GM12865 (cell line): ENCODE measurements around the gene CXorf38.
"Not testable (repeated sequence)": the region's sequence is repeated elsewhere in the genome, so short reads cannot be mapped to it uniquely, and the experiment has no call there.

ENCODE experiments used
- DNase-seq: peaks from one replicate; pipeline ENCODE4 v3.0.0; 2010; ENCODE audit warnings: low read depth
- H3K4me3 ChIP-seq: 2 replicates; pipeline ENCODE4 v1.5.1; 2011; ENCODE audit warnings: mild to moderate bottlenecking, low read depth, low read length, control low read depth
- TF ChIP-seq, protein P1 (sequence below): IDR thresholded peaks from 2 replicates; pipeline ENCODE4 v1.5.1; 2011; ENCODE audit warnings: low read length, control low read depth, low read depth, inconsistent platforms; ENCODE audit not compliant: insufficient read depth; ENCODE audit errors: missing control alignments

CXorf38 gene

DNA sequence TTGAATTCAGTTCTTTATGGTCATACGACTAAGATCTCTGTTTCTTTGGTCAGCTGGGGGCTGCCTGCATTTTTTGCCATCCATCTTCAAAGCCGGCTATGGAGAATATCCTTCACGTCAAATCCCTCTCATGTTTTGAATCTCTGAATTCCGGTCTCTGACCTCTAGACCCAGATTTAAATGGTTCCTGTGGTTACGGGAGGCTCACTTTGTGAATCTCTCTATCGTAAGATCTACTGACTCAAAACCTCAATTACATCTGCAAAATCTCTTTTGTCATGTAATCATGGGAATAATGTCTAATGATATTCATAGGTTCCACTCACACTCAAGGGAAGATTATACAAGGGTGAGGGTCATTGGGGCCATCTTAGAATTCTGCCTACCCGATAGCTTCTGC is 29.8 kb downstream of the CXorf38 start:
- TF ChIP-seq, protein P1, sequence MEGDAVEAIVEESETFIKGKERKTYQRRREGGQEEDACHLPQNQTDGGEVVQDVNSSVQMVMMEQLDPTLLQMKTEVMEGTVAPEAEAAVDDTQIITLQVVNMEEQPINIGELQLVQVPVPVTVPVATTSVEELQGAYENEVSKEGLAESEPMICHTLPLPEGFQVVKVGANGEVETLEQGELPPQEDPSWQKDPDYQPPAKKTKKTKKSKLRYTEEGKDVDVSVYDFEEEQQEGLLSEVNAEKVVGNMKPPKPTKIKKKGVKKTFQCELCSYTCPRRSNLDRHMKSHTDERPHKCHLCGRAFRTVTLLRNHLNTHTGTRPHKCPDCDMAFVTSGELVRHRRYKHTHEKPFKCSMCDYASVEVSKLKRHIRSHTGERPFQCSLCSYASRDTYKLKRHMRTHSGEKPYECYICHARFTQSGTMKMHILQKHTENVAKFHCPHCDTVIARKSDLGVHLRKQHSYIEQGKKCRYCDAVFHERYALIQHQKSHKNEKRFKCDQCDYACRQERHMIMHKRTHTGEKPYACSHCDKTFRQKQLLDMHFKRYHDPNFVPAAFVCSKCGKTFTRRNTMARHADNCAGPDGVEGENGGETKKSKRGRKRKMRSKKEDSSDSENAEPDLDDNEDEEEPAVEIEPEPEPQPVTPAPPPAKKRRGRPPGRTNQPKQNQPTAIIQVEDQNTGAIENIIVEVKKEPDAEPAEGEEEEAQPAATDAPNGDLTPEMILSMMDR = no peak
- no peak overlapping the region for H3K4me3 ChIP-seq
- DNase-seq = no peak

DNA sequence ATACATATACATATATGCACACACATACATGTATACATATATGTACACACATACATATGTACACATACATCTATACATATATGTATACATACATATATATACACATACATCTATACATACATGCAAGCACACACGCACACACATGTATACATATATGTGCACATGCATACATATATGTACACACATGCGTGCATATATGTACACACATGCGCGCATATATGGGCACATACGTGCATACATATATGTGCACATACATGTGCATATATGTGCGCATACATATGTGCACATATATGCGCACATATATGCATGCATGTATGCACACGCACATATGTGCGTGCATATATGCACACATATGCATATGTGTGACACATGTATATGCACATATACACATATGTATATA is 31.4 kb downstream of the CXorf38 start:
- TF ChIP-seq, protein P1 = no peak
- no peak for DNase-seq

DNA sequence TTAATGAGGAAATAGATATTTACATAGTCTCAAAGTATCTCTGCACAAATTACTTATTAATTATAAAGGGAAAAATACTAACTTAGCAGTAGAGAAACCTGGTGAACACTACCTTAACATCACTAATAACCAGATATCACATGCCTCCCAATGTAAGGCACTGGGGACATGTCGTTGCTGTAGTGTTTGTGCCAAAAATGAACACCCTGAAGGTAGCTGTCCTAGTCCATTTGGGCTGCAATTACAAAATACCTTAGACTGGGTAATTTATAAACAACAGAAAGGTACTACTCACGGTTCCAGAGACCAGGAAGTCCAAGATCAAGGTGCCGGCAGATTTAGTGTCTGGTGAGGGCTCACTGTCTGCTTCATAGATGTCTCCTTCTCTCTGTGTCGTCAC is 34.9 kb downstream of the CXorf38 start:
- TF ChIP-seq, protein P1 = no peak
- H3K4me3 ChIP-seq = no peak overlapping the region
- DNase-seq = no peak

More for the DNA sequence above, 31.4 kb downstream of the CXorf38 start:
- no peak overlapping the region for H3K4me3 ChIP-seq

DNA sequence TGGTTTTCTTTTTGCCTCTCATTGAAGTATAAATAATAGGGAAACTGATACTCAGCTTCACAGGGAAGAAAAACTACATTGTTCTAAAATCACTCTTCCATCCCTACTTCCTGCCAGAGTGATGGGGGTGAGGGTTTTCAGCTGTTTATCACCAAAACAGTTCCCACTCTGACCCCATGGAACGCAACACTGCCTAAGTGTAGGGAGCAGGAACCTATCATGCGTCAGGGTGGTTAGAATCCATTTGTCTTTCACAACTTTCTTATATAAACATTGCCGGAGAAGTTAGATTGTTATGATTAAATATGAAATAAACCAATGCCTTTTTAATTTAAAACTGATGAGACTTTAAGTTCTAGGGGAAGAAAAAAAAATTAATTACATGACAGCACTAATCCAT is 40.0 kb downstream of the CXorf38 start:
- TF ChIP-seq, protein P1 = no peak
- no peak for DNase-seq
- H3K4me3 ChIP-seq = no peak overlapping the region

DNA sequence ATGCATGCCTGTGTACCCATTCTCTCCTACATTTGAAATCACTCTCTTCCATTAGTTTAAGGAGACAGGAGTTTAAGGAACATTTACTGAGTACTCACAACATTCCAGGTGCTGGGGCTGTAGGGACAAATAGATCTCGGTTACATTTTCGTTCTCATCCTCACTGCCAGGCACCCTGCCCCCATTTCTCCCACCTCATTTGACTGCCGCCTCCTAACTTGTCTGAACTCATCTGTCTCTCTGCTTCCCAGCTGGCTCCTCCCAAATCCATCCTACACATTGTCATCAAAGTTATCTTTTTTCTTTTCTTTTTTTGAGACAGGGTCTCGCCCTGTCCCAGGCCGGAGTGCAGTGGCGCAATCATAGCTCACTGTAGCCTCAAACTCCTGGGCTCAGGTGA is 43.9 kb downstream of the CXorf38 start:
- DNase-seq = no peak
- TF ChIP-seq, protein P1 = no peak
- H3K4me3 ChIP-seq = no peak overlapping the region

DNA sequence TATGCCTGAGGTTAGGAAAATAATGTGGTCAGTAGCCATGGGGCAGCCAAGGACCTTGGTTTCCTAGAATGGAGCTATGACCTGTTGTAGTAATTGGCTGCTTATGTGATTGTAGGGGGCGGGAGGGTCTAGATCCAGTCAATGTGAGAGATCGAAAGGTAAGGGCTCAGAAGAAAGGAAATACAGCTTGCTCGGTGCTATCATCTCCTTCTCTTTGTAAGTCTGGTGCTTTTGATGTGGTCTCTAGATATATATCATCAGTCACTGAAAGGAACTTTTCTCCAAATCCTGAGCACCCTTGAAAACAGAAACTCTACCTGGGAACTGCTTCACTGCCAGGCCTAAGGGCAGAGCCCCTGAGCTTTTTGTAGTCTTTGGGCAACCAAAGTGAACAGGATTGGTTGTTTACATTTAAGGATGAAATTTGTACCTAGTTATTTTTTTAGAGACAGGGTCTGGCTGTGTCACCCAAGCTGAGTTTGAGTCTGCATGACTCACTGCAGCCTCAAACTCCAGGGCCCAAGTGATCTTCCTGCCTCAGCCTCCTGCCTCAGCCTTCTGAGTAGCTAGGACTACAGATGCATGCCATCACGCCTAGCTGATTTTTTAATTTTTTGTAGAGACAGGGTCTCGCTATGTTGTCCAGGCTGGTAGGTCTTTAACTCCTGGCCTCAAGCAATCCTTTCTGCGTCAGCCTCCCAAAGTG is 57.6 kb downstream of the CXorf38 start:
- not testable (repeated sequence) for H3K4me3 ChIP-seq
- peak; percentile 48 for DNase-seq

DNA sequence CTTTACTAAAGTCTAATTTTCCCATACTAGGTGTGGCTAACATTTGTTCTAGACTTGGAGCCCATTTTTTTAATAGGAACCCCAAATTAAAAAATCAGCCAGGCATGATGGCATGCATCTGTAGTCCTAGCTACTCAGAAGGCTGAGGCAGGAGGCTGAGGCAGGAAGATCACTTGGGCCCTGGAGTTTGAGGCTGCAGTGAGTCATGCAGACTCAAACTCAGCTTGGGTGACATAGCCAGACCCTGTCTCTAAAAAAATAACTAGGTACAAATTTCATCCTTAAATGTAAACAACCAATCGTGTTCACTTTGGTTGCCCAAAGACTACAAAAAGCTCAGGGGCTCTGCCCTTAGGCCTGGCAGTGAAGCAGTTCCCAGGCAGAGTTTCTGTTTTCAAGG is 59.7 kb downstream of the CXorf38 start:
- not testable (repeated sequence) for H3K4me3 ChIP-seq, DNase-seq

DNA sequence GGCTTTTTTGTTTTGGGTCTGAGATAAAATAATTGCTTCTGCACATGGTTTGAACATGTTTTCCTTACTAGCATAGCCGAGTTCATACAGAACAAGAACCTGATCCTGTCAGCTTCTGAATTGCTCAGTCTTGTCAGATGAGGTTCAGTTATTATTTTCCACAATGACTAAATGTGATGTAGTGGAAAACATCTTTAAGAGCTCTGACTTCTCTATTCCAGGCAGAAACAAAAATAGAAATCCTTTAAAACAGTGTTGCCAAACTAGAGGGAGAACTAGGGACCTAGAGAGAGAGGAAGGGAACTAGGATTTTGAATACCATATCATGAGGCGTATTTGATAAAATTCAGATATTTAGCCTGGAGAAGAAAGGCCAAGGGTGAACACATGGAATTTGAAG is 64.5 kb downstream of the CXorf38 start:
- no peak for DNase-seq
- no peak overlapping the region for H3K4me3 ChIP-seq
- TF ChIP-seq, protein P1 = no peak

DNA sequence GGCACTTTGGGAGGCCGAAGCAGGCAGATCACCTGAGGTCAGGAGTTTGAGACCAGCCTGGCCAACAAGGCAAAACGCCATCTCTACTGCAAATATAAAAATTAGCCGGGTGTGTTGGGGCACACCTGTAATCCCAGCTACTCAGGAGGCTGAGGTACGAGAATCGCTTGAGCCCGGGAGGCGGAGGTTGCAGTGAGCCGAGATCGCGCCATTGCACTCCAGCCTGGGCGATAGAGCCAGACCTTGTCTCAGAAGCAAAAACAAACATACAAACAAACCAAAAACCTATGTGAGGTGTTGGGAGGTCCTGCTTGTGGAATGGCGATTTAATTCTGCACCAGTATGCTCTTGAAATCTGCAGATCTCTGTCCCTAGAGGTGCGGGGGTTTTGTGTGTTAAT is 65.2 kb downstream of the CXorf38 start:
- DNase-seq = not testable (repeated sequence)
- peak overlapping the region; percentile 62 for H3K4me3 ChIP-seq
